ENCODE results near the gene NPPB. TPM values are rescaled to one million over a fixed set of nuclear protein-coding genes. Genes with fewer than 3 reads are reported as not detected.

Gene NPPB
- total RNA-seq, 2 experiments from 2014 or later, result not detected

- POLR2A ChIA-PET, result no interaction called here
- Mint-ChIP-seq H3K27ac (no peak overlapping the region), H3K4me1 (no peaks in the 10 kb centered on the region), H3K27me3 (no peaks in the 10 kb centered on the region), H3K36me3 (peaks cover 5% of the 10 kb centered on the region), H3K9me3 (no peaks in the 10 kb centered on the region), H3K4me3 (no peak overlapping the region)
- ATAC-seq (ENCODE audit: low read depth), result no peak
- DNase-seq, result no peak
These were observed 30.2 kb downstream of the NPPB start for GRCh38 chr1:11828511-11828910.

GRCh38 chr1:11826946-11827345, 31.8 kb downstream of the NPPB start:
- H3K27ac Mint-ChIP-seq, result no peak overlapping the region
- H3K4me3 Mint-ChIP-seq, result no peak overlapping the region
- ATAC-seq (ENCODE audit: low read depth) (no peak), DNase-seq (no peak)
- POLR2A ChIA-PET, result interaction anchor here (0.6 kb wide), 1 partner anchor 1242 kb away, joined by 3 read pairs; no protein-coding TSS in a partner anchor
- no peaks in the 10 kb centered on the region for H3K27me3 Mint-ChIP-seq
- H3K9me3 Mint-ChIP-seq, result no peaks in the 10 kb centered on the region
- no peaks in the 10 kb centered on the region for H3K4me1 Mint-ChIP-seq
- H3K36me3 Mint-ChIP-seq, result peaks cover 5% of the 10 kb centered on the region

- no peak for ATAC-seq (ENCODE audit: low read depth)
- POLR2A ChIA-PET, result no interaction called here
These were observed 33.6 kb downstream of the NPPB start for GRCh38 chr1:11825131-11825530.

GRCh38 chr1:11823366-11824137, 35.2 kb downstream of the NPPB start:
- DNase-seq, result no peak
- Mint-ChIP-seq H3K27ac (no peak overlapping the region), H3K4me3 (no peak overlapping the region), H3K36me3 (peaks cover 8% of the 10 kb centered on the region), H3K9me3 (no peaks in the 10 kb centered on the region), H3K27me3 (no peaks in the 10 kb centered on the region), H3K4me1 (no peaks in the 10 kb centered on the region)
- ATAC-seq (ENCODE audit: low read depth), result no peak
- POLR2A ChIA-PET, result interaction anchor here (0.8 kb wide), 1 partner anchor 86 kb away, joined by 3 read pairs; no protein-coding TSS in a partner anchor

More at GRCh38 chr1:11825131-11825530, 33.6 kb downstream of the NPPB start:
- DNase-seq, result no peak
- H3K9me3 Mint-ChIP-seq, result no peaks in the 10 kb centered on the region
- H3K36me3 Mint-ChIP-seq, result peaks cover 5% of the 10 kb centered on the region
- no peak overlapping the region for H3K4me3 Mint-ChIP-seq
- H3K4me1 Mint-ChIP-seq, result no peaks in the 10 kb centered on the region
- H3K27me3 Mint-ChIP-seq, result no peaks in the 10 kb centered on the region
- H3K27ac Mint-ChIP-seq, result no peak overlapping the region

- H3K4me1 Mint-ChIP-seq, result no peaks in the 10 kb centered on the region
- H3K27ac Mint-ChIP-seq, result no peak overlapping the region
- H3K36me3 Mint-ChIP-seq, result peaks cover 6% of the 10 kb centered on the region
- H3K9me3 Mint-ChIP-seq, result no peaks in the 10 kb centered on the region
- no peak overlapping the region for H3K4me3 Mint-ChIP-seq
- ATAC-seq (ENCODE audit: low read depth) (no peak), DNase-seq (no peak)
- POLR2A ChIA-PET, result interaction anchor here (0.6 kb wide), 1 partner anchor 85 kb away, joined by 3 read pairs; no protein-coding TSS in a partner anchor
- H3K27me3 Mint-ChIP-seq, result no peaks in the 10 kb centered on the region
These were observed 36.7 kb downstream of the NPPB start for GRCh38 chr1:11822091-11822490.

- H3K9me3 Mint-ChIP-seq, result no peaks in the 10 kb centered on the region
- POLR2A ChIA-PET, result no interaction called here
- H3K4me1 Mint-ChIP-seq, result peaks cover 2% of the 10 kb centered on the region
- peaks cover 13% of the 10 kb centered on the region for H3K36me3 Mint-ChIP-seq
- no peak overlapping the region for H3K4me3 Mint-ChIP-seq
- ATAC-seq (ENCODE audit: low read depth), result no peak
- DNase-seq, result no peak
- no peak overlapping the region for H3K27ac Mint-ChIP-seq
- no peaks in the 10 kb centered on the region for H3K27me3 Mint-ChIP-seq
These were observed 41.6 kb downstream of the NPPB start for GRCh38 chr1:11817192-11817591.

GRCh38 chr1:11813021-11813420, 45.7 kb downstream of the NPPB start:
- DNase-seq (no peak), ATAC-seq (ENCODE audit: low read depth) (no peak)
- Mint-ChIP-seq H3K4me3 (no peak overlapping the region), H3K4me1 (peaks cover 12% of the 10 kb centered on the region), H3K27ac (no peak overlapping the region), H3K36me3 (peaks cover 14% of the 10 kb centered on the region), H3K27me3 (no peaks in the 10 kb centered on the region), H3K9me3 (no peaks in the 10 kb centered on the region)
- POLR2A ChIA-PET, result no interaction called here

Other genes starting within 250 kb of the NPPB start
- gene FBXO2, start 204.5 kb downstream of the NPPB start, total RNA-seq, result 1 to 10 TPM; 4.8 to 6.2 TPM
- gene FBXO44, start 204.1 kb downstream of the NPPB start, total RNA-seq, result 10 to 100 TPM; 54.9 to 59.2 TPM
- 10 to 100 TPM; 27.5 to 28.0 TPM for gene FBXO6, start 194.7 kb downstream of the NPPB start, total RNA-seq
- 100 to 1,000 TPM in 1 of 2 experiments, 10 to 100 TPM in 1; 95.4 to 103 TPM for gene MAD2L2, start 177.8 kb downstream of the NPPB start, total RNA-seq
- 1 to 10 TPM; 3.5 to 4.1 TPM for gene DRAXIN, start 167.2 kb downstream of the NPPB start, total RNA-seq
- gene AGTRAP, start 122.8 kb downstream of the NPPB start, total RNA-seq, result 10 to 100 TPM; 53.8 to 56.4 TPM
- gene C1orf167, start 96.8 kb downstream of the NPPB start, total RNA-seq, result not detected
- gene MTHFR, start 53.0 kb downstream of the NPPB start, total RNA-seq, result 10 to 100 TPM; 47.0 to 47.1 TPM
- gene CLCN6, start 52.8 kb downstream of the NPPB start, total RNA-seq, result 10 to 100 TPM; 21.9 to 25.5 TPM
- gene NPPA, start 11.2 kb downstream of the NPPB start, total RNA-seq, result not detected
- gene KIAA2013, start 67.5 kb upstream of the NPPB start, total RNA-seq, result 10 to 100 TPM; 36.1 to 38.3 TPM
- 10 to 100 TPM; 16.8 to 21.0 TPM for gene PLOD1, start 75.8 kb upstream of the NPPB start, total RNA-seq
- 10 to 100 TPM; 51.4 TPM for gene MFN2, start 121.5 kb upstream of the NPPB start, total RNA-seq
- gene MIIP, start 160.6 kb upstream of the NPPB start, total RNA-seq, result 10 to 100 TPM; 34.3 to 36.2 TPM
- gene TNFRSF8, start 204.4 kb upstream of the NPPB start, total RNA-seq, result under 1 TPM; 0.17 to 0.22 TPM